ENCODE measurements around the gene TRPM5.

- TF ChIP-seq ATF3 (CRISPR knock-in tag; conservative IDR thresholded peaks at IDR 0.05) (no peak), PREB (CRISPR knock-in tag; IDR thresholded peaks at IDR 0.05; ENCODE audit: borderline replicate concordance) (no peak), E2F1 (CRISPR knock-in tag; IDR thresholded peaks at IDR 0.05) (no peak)
Observed at GRCh38 chr11:2459796-2460531, 15.7 kb upstream of the TRPM5 start.

All from WTC11 (cell line).